ENCODE measurements around the gene ADARB1.

DNA sequence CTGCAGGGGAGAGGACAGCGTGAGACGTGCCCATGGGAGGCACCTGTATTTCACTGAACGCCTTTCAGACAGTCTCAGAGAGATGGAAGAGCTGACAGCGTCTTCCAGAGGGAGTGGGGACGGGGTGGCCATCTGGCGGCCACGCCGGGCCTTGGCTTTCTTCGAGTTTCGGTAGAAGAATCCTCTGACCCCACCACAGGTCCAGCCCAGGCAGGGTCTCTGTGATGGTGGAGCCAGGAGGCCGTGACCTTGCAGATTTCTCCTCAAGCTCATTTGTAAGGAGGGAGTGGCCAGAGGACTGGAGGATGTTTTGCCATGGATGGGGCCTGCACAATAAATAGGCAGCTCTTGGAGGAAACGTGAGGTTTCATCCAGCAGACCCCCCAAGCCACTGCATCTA, 47.6 kb upstream of the ADARB1 start:
- TF ChIP-seq, protein P1, sequence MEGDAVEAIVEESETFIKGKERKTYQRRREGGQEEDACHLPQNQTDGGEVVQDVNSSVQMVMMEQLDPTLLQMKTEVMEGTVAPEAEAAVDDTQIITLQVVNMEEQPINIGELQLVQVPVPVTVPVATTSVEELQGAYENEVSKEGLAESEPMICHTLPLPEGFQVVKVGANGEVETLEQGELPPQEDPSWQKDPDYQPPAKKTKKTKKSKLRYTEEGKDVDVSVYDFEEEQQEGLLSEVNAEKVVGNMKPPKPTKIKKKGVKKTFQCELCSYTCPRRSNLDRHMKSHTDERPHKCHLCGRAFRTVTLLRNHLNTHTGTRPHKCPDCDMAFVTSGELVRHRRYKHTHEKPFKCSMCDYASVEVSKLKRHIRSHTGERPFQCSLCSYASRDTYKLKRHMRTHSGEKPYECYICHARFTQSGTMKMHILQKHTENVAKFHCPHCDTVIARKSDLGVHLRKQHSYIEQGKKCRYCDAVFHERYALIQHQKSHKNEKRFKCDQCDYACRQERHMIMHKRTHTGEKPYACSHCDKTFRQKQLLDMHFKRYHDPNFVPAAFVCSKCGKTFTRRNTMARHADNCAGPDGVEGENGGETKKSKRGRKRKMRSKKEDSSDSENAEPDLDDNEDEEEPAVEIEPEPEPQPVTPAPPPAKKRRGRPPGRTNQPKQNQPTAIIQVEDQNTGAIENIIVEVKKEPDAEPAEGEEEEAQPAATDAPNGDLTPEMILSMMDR (conservative IDR thresholded peaks at IDR 0.05): no peak
- TF ChIP-seq EZH2 (IDR thresholded peaks at IDR 0.05; ENCODE audit: low read depth): no peak
